ENCODE results near the gene KRTAP10-4.

KRTAP10-4 gene

GRCh38 chr21:44564886-44565598 lies 8.5 kb upstream of the KRTAP10-4 start:
- no peak for TF ChIP-seq CTCF (IDR thresholded peaks at IDR 0.05; ENCODE audit: borderline replicate concordance, extremely low read depth, low read length, poor library complexity, severe bottlenecking)
- TF ChIP-seq EZH2 (IDR thresholded peaks at IDR 0.05; ENCODE audit: borderline replicate concordance, low read depth, low read length, severe bottlenecking) = no peak
- no peak overlapping the region for H3K4me2 ChIP-seq (ENCODE audit: insufficient read depth, low read length)
- no peaks in the 10 kb centered on the region for H3K27me3 ChIP-seq (ENCODE audit: insufficient read depth, low read length, poor library complexity)
- DNase-seq = no peak
- ATAC-seq (ENCODE audit: insufficient read depth, low read depth) = no peak
- H3K79me2 ChIP-seq (ENCODE audit: insufficient read depth, low read length) = no peaks in the 10 kb centered on the region
- no peaks in the 10 kb centered on the region for H3K4me1 ChIP-seq (ENCODE audit: insufficient read depth, low read length)
- H3K9ac ChIP-seq (ENCODE audit: low read depth, low read length) = no peak overlapping the region
- no peaks in the 10 kb centered on the region for H3K9me3 ChIP-seq (ENCODE audit: insufficient read depth, low read length, severe bottlenecking)
- no peaks in the 10 kb centered on the region for H4K20me1 ChIP-seq (ENCODE audit: insufficient read depth, low read length)
- H2AFZ ChIP-seq (ENCODE audit: low read depth, low read length) = no peak overlapping the region
- H3K4me3 ChIP-seq (ENCODE audit: low read depth in 1 of 2, low read length in 2 of 2) = no peak overlapping the region
- no peaks in the 10 kb centered on the region for H3K36me3 ChIP-seq (ENCODE audit: insufficient read depth, low read length)
- H3K27ac ChIP-seq (ENCODE audit: low read length) = no peak overlapping the region

- no peak for DNase-seq
- Histone ChIP-seq H3K79me2 (ENCODE audit: insufficient read depth, low read length) (no peaks in the 10 kb centered on the region), H4K20me1 (ENCODE audit: insufficient read depth, low read length) (no peaks in the 10 kb centered on the region), H2AFZ (ENCODE audit: low read depth, low read length) (no peak overlapping the region), H3K4me2 (ENCODE audit: insufficient read depth, low read length) (no peak overlapping the region), H3K27me3 (ENCODE audit: insufficient read depth, low read length, poor library complexity) (no peaks in the 10 kb centered on the region), H3K9me3 (ENCODE audit: insufficient read depth, low read length, severe bottlenecking) (no peaks in the 10 kb centered on the region), H3K9ac (ENCODE audit: low read depth, low read length) (no peak overlapping the region), H3K36me3 (ENCODE audit: insufficient read depth, low read length) (no peaks in the 10 kb centered on the region), H3K4me1 (ENCODE audit: insufficient read depth, low read length) (no peaks in the 10 kb centered on the region), H3K4me3 (ENCODE audit: low read depth in 1 of 2, low read length in 2 of 2) (no peak overlapping the region), H3K27ac (ENCODE audit: low read length) (no peak overlapping the region)
- TF ChIP-seq CTCF (IDR thresholded peaks at IDR 0.05; ENCODE audit: borderline replicate concordance, extremely low read depth, low read length, poor library complexity, severe bottlenecking) = no peak
- no peak for TF ChIP-seq EZH2 (IDR thresholded peaks at IDR 0.05; ENCODE audit: borderline replicate concordance, low read depth, low read length, severe bottlenecking)
- no peak for ATAC-seq (ENCODE audit: insufficient read depth, low read depth)
Observed at GRCh38 chr21:44566403-44566802, 7.1 kb upstream of the KRTAP10-4 start.

- Histone ChIP-seq H3K4me2 (ENCODE audit: insufficient read depth, low read length) (no peak overlapping the region), H3K36me3 (ENCODE audit: insufficient read depth, low read length) (no peaks in the 10 kb centered on the region), H3K9ac (ENCODE audit: low read depth, low read length) (no peak overlapping the region), H3K79me2 (ENCODE audit: insufficient read depth, low read length) (no peaks in the 10 kb centered on the region), H3K4me1 (ENCODE audit: insufficient read depth, low read length) (no peaks in the 10 kb centered on the region), H2AFZ (ENCODE audit: low read depth, low read length) (no peak overlapping the region), H3K9me3 (ENCODE audit: insufficient read depth, low read length, severe bottlenecking) (no peaks in the 10 kb centered on the region), H3K27me3 (ENCODE audit: insufficient read depth, low read length, poor library complexity) (no peaks in the 10 kb centered on the region), H3K27ac (ENCODE audit: low read length) (no peak overlapping the region), H4K20me1 (ENCODE audit: insufficient read depth, low read length) (no peaks in the 10 kb centered on the region), H3K4me3 (ENCODE audit: low read depth in 1 of 2, low read length in 2 of 2) (no peak overlapping the region)
- DNase-seq = no peak
- ATAC-seq (ENCODE audit: insufficient read depth, low read depth) = no peak
- TF ChIP-seq EZH2 (IDR thresholded peaks at IDR 0.05; ENCODE audit: borderline replicate concordance, low read depth, low read length, severe bottlenecking) (no peak), CTCF (IDR thresholded peaks at IDR 0.05; ENCODE audit: borderline replicate concordance, extremely low read depth, low read length, poor library complexity, severe bottlenecking) (no peak)
Observed at GRCh38 chr21:44567481-44568171, 5.9 kb upstream of the KRTAP10-4 start.

All from DND-41 (cell line).